Thoracic aorta (tissue), 2 donors: Measurements from ENCODE around the gene IGSF6. TPM values are rescaled to one million over a fixed set of nuclear protein-coding genes. Genes with fewer than 3 reads are reported as not detected.

Experiments used
- ATAC-seq: fragments of 150-250 bp; one replicate; pipeline ENCODE4 v1.8.0; 2017; ENCODE audit warnings: low read depth; ENCODE audit not compliant: insufficient number of reproducible peaks, low FRiP score
- DNase-seq: peaks from one replicate; pipeline ENCODE4 v3.0.0-alpha.2; 2020; ENCODE audit warnings: low spot score
- H3K27ac ChIP-seq, 2 donors: fragments of 200-600 bp; sonication (generic); 1 replicate in 1 of 2; 2 replicates in 1 of 2; pipeline ENCODE4 v1.5.1; 2016; ENCODE audit warnings: mild to moderate bottlenecking in 2 of 2, moderate library complexity in 2 of 2
- H3K27me3 ChIP-seq: fragments of 200-600 bp; sonication (generic); replicated peaks from 2 replicates; pipeline ENCODE4 v1.6.0; 2016; ENCODE audit warnings: mild to moderate bottlenecking; ENCODE audit not compliant: insufficient read depth
- H3K36me3 ChIP-seq: fragments of 200-600 bp; sonication (generic); one replicate; pipeline ENCODE4 v1.5.1; 2016
- H3K4me1 ChIP-seq, 2 donors: fragments of 200-600 bp; sonication (generic); 1 replicate in 1 of 2; 2 replicates in 1 of 2; pipeline versions ENCODE4 v1.5.1 to v1.6.0; 2016; ENCODE audit warnings: low read depth in 2 of 2, mild to moderate bottlenecking in 1 of 2; ENCODE audit not compliant: control insufficient read depth in 1 of 2
- H3K4me3 ChIP-seq: fragments of 200-600 bp; sonication (generic); 2 replicates; pipeline ENCODE4 v1.5.1; 2016; ENCODE audit warnings: mild to moderate bottlenecking
- H3K9me3 ChIP-seq: fragments of 200-600 bp; sonication (generic); 2 replicates; pipeline ENCODE4 v1.5.1; 2016
- CTCF ChIP-seq: fragments of 200-600 bp; sonication (generic); IDR thresholded peaks from one replicate; pipeline ENCODE4 v1.5.1; 2019; ENCODE audit warnings: antibody characterized with exemption
- total RNA-seq, 2 donors: library from RNA; depleted of rRNA; stranded (reverse); fragments of >200 nt; gene quantifications; one replicate each; pipeline versions ENCODE4 v1.1.0 to v1.2.3, GENCODE V29; 2016

The IGSF6 gene
- total RNA-seq, 2 donors from 2014 or later = 4.2 to 4.3 TPM

- Histone ChIP-seq H3K4me3 (no peak overlapping the region), H3K4me1 (peaks cover 17 to 40% of the 10 kb centered on the region in 2 donors), H3K9me3 (no peaks in the 10 kb centered on the region), H3K36me3 (no peaks in the 10 kb centered on the region), H3K27ac (no peak overlapping the region), H3K27me3 (no peaks in the 10 kb centered on the region)
- no peak for TF ChIP-seq CTCF
- ATAC-seq (no peak), DNase-seq (no peak)
These were observed 48.5 kb downstream of the IGSF6 start for GRCh38 chr16:21603928-21604327.

GRCh38 chr16:21602785-21603184 lies 49.6 kb downstream of the IGSF6 start:
- ATAC-seq (no peak), DNase-seq (no peak)
- H3K9me3 ChIP-seq = no peaks in the 10 kb centered on the region
- no peak overlapping the region for H3K27ac ChIP-seq
- H3K4me1 ChIP-seq = peaks cover 10 to 44% of the 10 kb centered on the region in 2 donors
- no peak overlapping the region for H3K4me3 ChIP-seq
- no peak for TF ChIP-seq CTCF
- no peaks in the 10 kb centered on the region for H3K27me3 ChIP-seq
- no peaks in the 10 kb centered on the region for H3K36me3 ChIP-seq

- peak overlapping the region; percentile 97 for H3K4me3 ChIP-seq
- H3K4me1 ChIP-seq = peaks cover 7 to 44% of the 10 kb centered on the region in 2 donors
- H3K27me3 ChIP-seq = no peaks in the 10 kb centered on the region
- no peaks in the 10 kb centered on the region for H3K36me3 ChIP-seq
- no peak for TF ChIP-seq CTCF
- no peaks in the 10 kb centered on the region for H3K9me3 ChIP-seq
- ATAC-seq = no peak
- DNase-seq = no peak
- peak overlapping the region; percentile 91 for H3K27ac ChIP-seq
These were observed 52.2 kb downstream of the IGSF6 start for GRCh38 chr16:21600031-21600773.

- no peaks in the 10 kb centered on the region for H3K9me3 ChIP-seq
- no peaks in the 10 kb centered on the region for H3K36me3 ChIP-seq
- no peak for TF ChIP-seq CTCF
- no peaks in the 10 kb centered on the region for H3K27me3 ChIP-seq
- H3K4me1 ChIP-seq = peaks cover 2 to 38% of the 10 kb centered on the region in 2 donors
- peak within 1 kb of the TSS; percentile 97 for H3K4me3 ChIP-seq
- H3K27ac ChIP-seq = peak within 1 kb of the TSS; percentile 91
- peak; percentile 90 for ATAC-seq
- DNase-seq = peak; percentile 75
These were observed 53.0 kb downstream of the IGSF6 start, which contains the start of gene METTL9 for GRCh38 chr16:21599122-21600030. Gene METTL9, plus strand, starts transcription at chr16:21599577. Its CDS starts 157 bp downstream, at chr16:21599734.

- H3K9me3 ChIP-seq = no peaks in the 10 kb centered on the region
- ATAC-seq = peak; percentile 1
- H3K27ac ChIP-seq = peak overlapping the region; percentile 91
- peaks cover 2 to 31% of the 10 kb centered on the region in 2 donors for H3K4me1 ChIP-seq
- H3K27me3 ChIP-seq = no peaks in the 10 kb centered on the region
- DNase-seq = no peak
- TF ChIP-seq CTCF = no peak
- no peaks in the 10 kb centered on the region for H3K36me3 ChIP-seq
- peak overlapping the region; percentile 97 for H3K4me3 ChIP-seq
These were observed 53.7 kb downstream of the IGSF6 start for GRCh38 chr16:21598701-21599121.
